Effector memory CD8-positive, alpha-beta T cell (primary cell): Measurements from ENCODE around the gene MYL6B.
"Not testable (repeated sequence)": the region's sequence is repeated elsewhere in the genome, so short reads cannot be mapped to it uniquely, and the experiment has no call there.

Experiments used
- ATAC-seq: fragments of 150-1000 bp; cut with Tn5 transposase; replicated peaks from 2 replicates; pipeline ENCODE4 v1.10.0; 2021; ENCODE audit warnings: mild to moderate bottlenecking, moderate library complexity
- DNase-seq, 3 experiments: peaks; one replicate each; pipeline ENCODE4 v3.0.0; 2021
- H3K27ac Mint-ChIP-seq, 2 donors: one replicate each; pipeline ENCODE4 v1.8.0; 2022; ENCODE audit warnings: mild to moderate bottlenecking in 2 of 2, mixed read lengths in 2 of 2, moderate library complexity in 2 of 2
- H3K27me3 Mint-ChIP-seq, 2 donors: one replicate each; pipeline ENCODE4 v1.8.0; 2022; ENCODE audit warnings: mixed read lengths in 2 of 2
- H3K36me3 Mint-ChIP-seq: one replicate; pipeline ENCODE4 v1.8.0; 2022; ENCODE audit warnings: mild to moderate bottlenecking, moderate library complexity, mixed read lengths; ENCODE audit not compliant: insufficient read depth
- H3K4me1 Mint-ChIP-seq, 2 donors: one replicate each; pipeline ENCODE4 v1.8.0; 2022; ENCODE audit warnings: low read depth in 2 of 2, mixed read lengths in 2 of 2
- H3K4me3 Mint-ChIP-seq, 2 donors: one replicate each; pipeline ENCODE4 v1.8.0; 2022; ENCODE audit warnings: mild to moderate bottlenecking in 2 of 2, mixed read lengths in 2 of 2, moderate library complexity in 2 of 2
- H3K9me3 Mint-ChIP-seq, 2 donors: one replicate each; pipeline ENCODE4 v1.8.0; 2022; ENCODE audit warnings: mixed read lengths in 2 of 2

MYL6B gene

DNA sequence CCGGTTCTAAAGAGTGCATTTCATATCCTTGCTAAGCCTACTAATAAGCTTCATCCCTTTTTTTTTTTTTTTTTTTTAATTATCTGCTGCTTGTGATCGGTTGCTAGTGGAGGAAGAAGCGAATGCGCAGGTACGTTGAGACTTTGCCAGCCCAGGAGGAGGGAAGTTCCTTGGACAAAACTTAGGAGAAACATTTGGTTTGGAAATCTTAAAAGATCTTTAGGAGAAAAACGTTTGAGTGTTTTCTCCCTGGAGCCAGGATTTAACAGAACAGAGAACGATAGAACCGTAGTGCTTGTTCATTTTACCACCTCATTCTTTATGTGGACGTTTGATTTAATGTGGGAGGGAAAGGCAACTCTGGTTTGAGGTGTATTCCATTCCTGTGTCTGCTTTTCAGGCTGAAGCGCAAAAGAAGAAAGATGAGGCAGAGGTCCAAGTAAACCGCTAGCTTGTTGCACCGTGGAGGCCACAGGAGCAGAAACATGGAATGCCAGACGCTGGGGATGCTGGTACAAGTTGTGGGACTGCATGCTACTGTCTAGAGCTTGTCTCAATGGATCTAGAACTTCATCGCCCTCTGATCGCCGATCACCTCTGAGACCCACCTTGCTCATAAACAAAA, 35.2 kb upstream of the MYL6B start:
- peak overlapping the region; percentile 98 to 99 for H3K27ac Mint-ChIP-seq
- H3K4me3 Mint-ChIP-seq, result peak overlapping the region; percentile 96 to 98
- not testable (repeated sequence) for ATAC-seq, H3K27me3 Mint-ChIP-seq, H3K9me3 Mint-ChIP-seq, DNase-seq
- peaks cover 25 to 34% of the 10 kb centered on the region in 2 donors for H3K4me1 Mint-ChIP-seq
- H3K36me3 Mint-ChIP-seq, result peaks cover 53% of the 10 kb centered on the region

DNA sequence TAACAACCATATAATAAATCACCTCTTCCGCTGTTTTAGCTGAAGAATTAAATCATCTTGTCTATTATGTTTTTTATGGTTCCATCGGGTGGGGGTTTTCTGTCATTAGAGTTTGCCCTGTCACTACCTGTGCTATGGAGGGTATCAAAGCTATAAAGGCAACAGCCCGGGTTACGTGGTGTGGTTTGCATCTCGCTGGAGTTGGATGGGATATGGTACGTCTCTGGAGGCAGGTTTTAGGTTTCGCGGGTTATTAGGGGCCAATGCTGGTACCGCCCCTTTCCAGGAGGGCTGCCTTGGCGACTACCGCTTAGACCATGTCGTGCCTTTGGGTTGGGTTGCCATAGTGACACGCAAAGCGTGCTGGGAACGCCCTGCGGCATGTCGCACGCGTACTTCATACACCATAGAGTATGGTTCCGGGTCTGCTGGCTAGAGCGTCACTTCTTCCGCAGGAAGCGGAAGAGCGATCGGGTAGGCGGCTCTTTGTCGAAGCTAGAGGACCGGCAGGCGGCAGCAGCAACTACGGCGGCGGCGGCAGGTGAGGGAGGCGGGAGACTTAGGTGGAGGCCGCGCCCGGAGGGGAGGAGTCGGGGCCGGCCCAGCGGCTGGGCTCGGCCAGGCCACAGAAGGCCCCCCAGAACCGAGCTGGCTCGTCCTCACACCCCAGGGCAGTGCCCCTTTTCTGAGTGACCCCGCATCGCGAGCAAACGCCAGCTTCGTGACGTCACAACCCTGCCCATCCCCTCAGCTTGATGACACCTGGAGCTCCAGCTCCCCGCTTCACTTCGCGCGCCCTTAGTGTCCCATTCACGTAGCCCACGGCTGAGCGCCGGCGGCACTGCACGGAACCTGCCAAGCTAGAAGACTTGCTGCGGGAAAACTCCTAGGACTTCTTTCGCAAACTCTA, 34.4 kb upstream of the MYL6B start, which contains the start of gene ZC3H10:
TSS of gene ZC3H10 (plus strand) at position 489 of the 910 bp plus-strand sequence. CDS start 2,297 bp downstream, outside the sequence.
- ATAC-seq (peak; percentile 80), DNase-seq (peak; percentile 96 to 97 (median 97))
- Mint-ChIP-seq H3K4me1 (peaks cover 25 to 34% of the 10 kb centered on the region in 2 donors), H3K4me3 (peak within 1 kb of the TSS; percentile 96 to 98), H3K27me3 (no peaks in the 10 kb centered on the region), H3K9me3 (no peaks in the 10 kb centered on the region), H3K27ac (peak within 1 kb of the TSS; percentile 98 to 99), H3K36me3 (peaks cover 52% of the 10 kb centered on the region)

DNA sequence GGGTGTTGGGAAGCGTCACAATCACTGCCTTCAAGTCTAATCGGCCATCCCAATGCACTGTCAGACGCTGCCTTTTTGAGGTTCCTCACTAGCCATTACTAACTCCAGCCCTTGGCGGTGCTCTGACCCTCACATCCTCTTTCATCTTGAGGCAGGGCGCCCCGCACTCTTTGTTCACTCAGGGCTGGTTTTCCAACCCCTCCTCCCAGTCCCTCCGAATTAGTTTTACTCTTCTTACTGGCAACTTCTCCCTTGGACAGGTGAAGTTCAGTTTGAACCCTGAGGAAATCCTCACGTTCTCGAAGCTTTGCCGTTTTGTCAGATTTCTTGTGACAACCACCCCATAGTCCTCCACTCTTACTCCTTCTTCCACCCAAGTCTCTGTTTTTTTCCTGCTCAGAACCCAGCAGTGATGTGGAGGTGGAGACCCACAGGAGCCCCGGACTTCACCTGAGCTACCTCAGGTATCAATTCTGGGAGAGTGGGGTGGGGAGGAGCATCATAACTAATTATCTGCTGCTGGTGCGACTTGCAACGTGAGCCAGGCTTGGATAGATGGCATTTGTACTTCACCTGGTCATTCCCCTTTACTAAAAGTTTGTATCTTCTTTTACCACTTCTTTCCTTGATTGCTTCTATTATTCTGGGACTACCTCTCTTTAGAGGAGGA, 33.6 kb upstream of the MYL6B start:
- no peak for ATAC-seq

DNA sequence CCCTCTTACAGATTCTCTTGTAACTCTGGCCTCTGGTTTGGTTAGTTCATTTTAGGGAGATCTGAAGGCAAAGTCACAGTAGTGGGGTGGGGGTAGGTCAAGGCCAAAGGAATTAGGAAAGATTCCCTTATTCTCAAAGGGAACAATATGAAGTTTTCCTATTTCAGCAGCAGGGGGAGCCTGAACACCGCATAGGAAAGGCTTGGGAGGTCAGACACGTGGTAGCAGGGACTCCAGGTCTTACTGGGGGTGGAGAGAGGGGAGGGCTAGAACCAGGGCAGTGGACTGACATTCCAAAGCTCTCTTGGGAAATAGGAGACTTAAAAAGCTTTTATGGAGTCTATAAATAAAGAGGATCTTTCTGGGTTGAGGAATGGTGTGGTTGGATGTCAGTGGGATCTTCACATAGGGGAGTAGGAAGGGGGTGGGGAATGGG, 33.0 kb upstream of the MYL6B start:
- Mint-ChIP-seq H3K4me3 (peak overlapping the region; percentile 96 to 98), H3K9me3 (no peaks in the 10 kb centered on the region), H3K27ac (peak overlapping the region; percentile 98 to 99), H3K27me3 (no peaks in the 10 kb centered on the region), H3K4me1 (peaks cover 32 to 38% of the 10 kb centered on the region in 2 donors), H3K36me3 (peaks cover 47% of the 10 kb centered on the region)
- DNase-seq, result peak; percentile 38 to 50 (median 48)
- no peak for ATAC-seq

More for the DNA sequence above, 33.6 kb upstream of the MYL6B start:
- Mint-ChIP-seq H3K27ac (peak overlapping the region; percentile 98 to 99), H3K9me3 (no peaks in the 10 kb centered on the region), H3K4me1 (peaks cover 28 to 36% of the 10 kb centered on the region in 2 donors), H3K36me3 (peaks cover 50% of the 10 kb centered on the region), H3K4me3 (peak overlapping the region; percentile 96 to 98), H3K27me3 (no peaks in the 10 kb centered on the region)
- DNase-seq, result no peak

DNA sequence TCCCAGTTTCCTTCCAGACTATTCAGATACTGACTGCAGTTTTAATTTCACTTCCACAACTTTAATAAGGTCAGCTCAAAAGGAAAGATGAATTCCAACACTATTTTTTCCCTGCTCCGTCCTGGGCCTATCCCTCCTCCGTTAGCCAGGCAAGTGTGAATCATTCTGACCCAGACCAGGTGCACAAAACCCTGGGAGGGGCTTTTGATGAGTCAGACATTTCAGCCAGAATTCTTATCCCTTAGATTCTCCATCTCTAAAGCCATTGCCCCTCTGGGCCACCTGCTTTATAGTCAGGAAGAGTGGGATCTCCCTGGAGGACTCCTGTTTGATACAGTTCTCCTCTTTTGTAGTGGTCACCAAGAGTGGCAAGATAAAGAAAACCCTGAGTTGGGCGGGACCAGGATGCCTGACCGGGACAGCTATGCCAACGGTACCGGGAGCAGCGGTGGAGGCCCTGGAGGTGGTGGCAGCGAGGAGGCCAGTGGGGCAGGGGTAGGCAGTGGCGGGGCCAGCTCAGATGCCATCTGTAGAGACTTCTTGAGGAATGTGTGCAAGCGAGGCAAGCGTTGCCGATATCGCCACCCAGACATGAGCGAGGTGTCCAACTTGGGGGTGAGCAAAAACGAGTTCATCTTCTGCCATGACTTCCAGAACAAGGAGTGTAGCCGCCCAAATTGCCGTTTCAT, 32.1 kb upstream of the MYL6B start:
- peak overlapping the region in 1 of 2 donors; percentile 99 for H3K27ac Mint-ChIP-seq
- peaks cover 44% of the 10 kb centered on the region for H3K36me3 Mint-ChIP-seq
- H3K9me3 Mint-ChIP-seq, result no peaks in the 10 kb centered on the region
- no peak for DNase-seq
- H3K27me3 Mint-ChIP-seq, result no peaks in the 10 kb centered on the region
- H3K4me1 Mint-ChIP-seq, result peaks cover 32 to 38% of the 10 kb centered on the region in 2 donors
- no peak overlapping the region for H3K4me3 Mint-ChIP-seq
- ATAC-seq, result no peak

DNA sequence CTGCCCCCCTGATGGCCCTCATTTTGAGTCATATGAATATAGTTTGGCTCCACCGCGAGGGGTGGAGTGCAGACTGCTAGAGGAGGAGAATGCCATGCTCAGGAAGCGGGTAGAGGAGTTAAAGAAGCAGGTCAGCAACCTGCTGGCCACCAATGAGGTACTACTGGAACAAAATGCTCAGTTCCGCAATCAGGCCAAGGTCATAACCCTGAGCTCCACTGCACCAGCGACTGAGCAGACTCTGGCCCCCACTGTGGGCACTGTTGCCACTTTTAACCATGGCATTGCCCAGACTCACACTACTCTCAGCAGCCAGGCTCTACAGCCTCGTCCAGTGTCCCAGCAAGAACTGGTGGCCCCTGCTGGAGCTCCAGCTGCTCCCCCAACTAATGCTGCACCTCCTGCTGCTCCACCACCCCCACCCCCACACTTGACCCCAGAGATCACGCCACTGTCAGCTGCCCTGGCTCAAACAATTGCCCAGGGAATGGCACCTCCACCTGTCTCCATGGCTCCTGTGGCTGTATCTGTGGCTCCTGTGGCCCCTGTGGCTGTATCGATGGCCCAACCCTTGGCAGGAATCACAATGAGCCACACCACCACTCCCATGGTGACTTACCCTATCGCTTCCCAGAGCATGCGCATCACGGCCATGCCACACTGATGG, 31.1 kb upstream of the MYL6B start:
- peak overlapping the region in 1 of 2 donors; percentile 6 for H3K27ac Mint-ChIP-seq
- peaks cover 36 to 41% of the 10 kb centered on the region in 2 donors for H3K4me1 Mint-ChIP-seq
- no peak for DNase-seq
- peaks cover 37% of the 10 kb centered on the region for H3K36me3 Mint-ChIP-seq
- no peaks in the 10 kb centered on the region for H3K27me3 Mint-ChIP-seq
- no peaks in the 10 kb centered on the region for H3K9me3 Mint-ChIP-seq
- H3K4me3 Mint-ChIP-seq, result no peak overlapping the region
- ATAC-seq, result no peak

DNA sequence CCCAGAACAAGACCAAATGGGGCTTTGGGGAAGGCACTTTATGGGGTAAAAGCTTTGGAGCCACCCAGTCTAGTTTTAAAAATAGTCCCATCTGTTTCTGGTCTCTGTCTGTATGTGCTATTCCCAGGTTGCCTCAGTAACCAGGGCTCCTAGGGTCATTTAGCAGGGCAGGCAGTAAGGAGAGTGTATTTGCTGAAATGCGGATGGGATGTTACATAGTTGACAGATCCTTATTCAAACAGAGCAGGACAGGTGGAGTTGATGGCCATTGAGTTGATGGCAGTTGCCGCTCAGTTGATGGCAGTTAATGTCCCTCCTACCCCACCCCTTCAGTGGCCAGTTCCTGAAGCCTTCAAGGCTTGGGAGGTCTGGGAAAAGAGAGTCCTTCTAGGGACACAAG, 29.8 kb upstream of the MYL6B start:
- ATAC-seq (no peak), DNase-seq (no peak)
- no peaks in the 10 kb centered on the region for H3K9me3 Mint-ChIP-seq
- peaks cover 27% of the 10 kb centered on the region for H3K36me3 Mint-ChIP-seq
- H3K27ac Mint-ChIP-seq, result peak overlapping the region in 1 of 2 donors; percentile 6
- H3K27me3 Mint-ChIP-seq, result no peaks in the 10 kb centered on the region
- no peak overlapping the region for H3K4me3 Mint-ChIP-seq
- peaks cover 41 to 42% of the 10 kb centered on the region in 2 donors for H3K4me1 Mint-ChIP-seq

DNA sequence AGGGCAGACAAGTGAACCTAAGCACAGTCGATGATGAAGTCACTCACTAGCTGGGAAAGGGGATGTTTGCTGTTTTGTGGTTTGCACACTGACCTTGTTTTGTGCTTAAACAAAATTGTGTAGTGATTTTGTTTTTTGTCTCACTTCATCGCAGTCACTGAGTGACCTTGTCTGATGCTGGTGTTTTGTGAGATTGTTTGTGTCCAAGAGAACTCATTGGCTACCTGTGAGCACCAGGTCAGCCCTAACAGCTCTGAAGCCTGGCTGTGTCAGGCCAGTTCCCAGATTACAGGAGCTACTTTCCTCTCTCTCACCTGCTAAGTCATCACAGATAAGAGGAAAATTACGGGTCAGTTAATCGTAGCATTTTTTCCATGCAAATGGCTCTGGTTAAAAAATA, 28.3 kb upstream of the MYL6B start:
- no peaks in the 10 kb centered on the region for H3K9me3 Mint-ChIP-seq
- ATAC-seq (no peak), DNase-seq (no peak)
- no peak overlapping the region for H3K4me3 Mint-ChIP-seq
- H3K27ac Mint-ChIP-seq, result peak overlapping the region; percentile 71 to 86
- peaks cover 30% of the 10 kb centered on the region for H3K36me3 Mint-ChIP-seq
- no peaks in the 10 kb centered on the region for H3K27me3 Mint-ChIP-seq
- peaks cover 38 to 39% of the 10 kb centered on the region in 2 donors for H3K4me1 Mint-ChIP-seq

DNA sequence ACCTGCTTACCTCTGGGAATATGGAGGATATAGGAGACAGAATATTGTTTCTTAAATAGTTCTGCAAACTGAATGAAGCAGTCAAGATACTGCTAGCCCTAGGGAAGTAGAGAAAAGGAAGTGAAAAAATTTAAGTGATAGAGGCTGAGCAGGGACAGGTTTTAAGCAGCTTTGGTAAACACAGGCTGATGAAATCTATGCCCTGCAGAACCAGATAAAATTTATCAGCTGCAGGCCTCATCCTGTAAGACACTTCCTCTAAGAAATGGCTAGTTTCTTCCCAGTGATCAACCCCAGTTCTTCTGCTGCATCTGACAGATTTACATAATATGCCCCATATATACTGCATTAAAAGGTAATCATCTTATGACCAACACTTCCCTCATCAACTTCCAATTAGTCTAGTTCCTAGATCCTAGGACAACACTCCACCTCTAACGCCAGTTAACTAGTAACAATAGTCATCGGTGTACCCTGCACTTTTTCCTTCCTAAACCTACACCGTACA, 25.6 kb upstream of the MYL6B start:
- Mint-ChIP-seq H3K9me3 (no peaks in the 10 kb centered on the region), H3K27ac (peak overlapping the region; percentile 97 to 98), H3K27me3 (no peaks in the 10 kb centered on the region), H3K36me3 (peaks cover 51% of the 10 kb centered on the region), H3K4me1 (peaks cover 52 to 53% of the 10 kb centered on the region in 2 donors), H3K4me3 (peak overlapping the region; percentile 98 to 99)
- no peak for DNase-seq
- ATAC-seq, result no peak

DNA sequence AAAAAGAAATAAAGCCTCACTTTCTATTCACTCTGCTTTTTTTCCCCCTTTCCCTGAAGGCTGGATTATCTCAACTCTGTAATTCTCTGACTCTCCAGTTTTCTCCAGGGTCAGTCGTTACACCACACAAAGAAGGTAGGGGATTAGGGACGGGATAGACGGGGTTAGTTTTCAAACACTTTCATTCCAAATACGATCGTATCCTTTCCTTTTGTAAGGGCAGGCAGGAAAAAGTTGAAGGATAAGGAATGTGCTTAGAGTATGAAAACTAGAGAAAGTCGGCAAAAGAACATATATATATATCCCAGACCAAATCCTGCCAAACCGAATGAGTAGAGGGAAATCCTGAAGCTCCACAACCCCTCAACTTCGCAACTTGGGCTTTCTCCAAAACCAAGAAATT, 24.9 kb upstream of the MYL6B start:
- H3K36me3 Mint-ChIP-seq, result peaks cover 53% of the 10 kb centered on the region
- no peaks in the 10 kb centered on the region for H3K9me3 Mint-ChIP-seq
- no peaks in the 10 kb centered on the region for H3K27me3 Mint-ChIP-seq
- peak overlapping the region; percentile 98 to 99 for H3K4me3 Mint-ChIP-seq
- DNase-seq, result no peak
- ATAC-seq, result no peak
- peak overlapping the region; percentile 97 to 98 for H3K27ac Mint-ChIP-seq
- H3K4me1 Mint-ChIP-seq, result peaks cover 52 to 59% of the 10 kb centered on the region in 2 donors

DNA sequence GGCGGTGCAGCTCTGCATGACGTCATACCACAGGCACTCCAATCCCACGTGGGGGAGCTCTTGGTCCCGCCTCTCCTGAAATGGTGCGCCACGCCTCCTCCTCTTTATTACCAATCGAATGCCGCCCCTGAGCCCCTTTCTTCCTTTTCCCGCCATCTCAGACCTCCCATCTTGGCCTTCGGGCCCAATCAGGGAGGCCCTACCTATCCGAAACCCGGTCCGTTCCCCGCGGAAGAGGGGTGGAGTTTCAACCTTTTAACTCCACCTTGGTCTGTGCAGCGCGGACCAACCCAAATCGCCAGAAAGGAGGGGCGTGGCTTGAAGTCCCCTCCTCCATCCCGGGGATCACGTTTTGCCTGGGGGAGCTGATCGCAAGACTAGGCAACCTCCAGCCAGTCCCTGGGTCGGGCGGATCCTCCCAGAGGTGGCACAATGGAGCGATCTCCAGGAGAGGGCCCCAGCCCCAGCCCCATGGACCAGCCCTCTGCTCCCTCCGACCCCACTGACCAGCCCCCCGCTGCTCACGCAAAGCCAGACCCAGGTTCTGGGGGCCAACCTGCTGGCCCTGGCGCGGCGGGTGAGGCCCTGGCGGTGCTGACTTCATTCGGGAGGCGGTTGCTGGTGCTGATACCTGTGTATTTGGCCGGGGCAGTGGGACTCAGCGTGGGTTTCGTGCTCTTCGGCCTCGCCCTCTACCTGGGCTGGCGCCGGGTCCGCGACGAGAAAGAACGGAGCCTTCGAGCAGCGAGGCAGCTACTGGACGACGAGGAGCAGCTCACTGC, 24.3 kb upstream of the MYL6B start, which contains the start of gene ESYT1:
TSS of gene ESYT1 (plus strand) at position 380 of the 782 bp plus-strand sequence. CDS start at position 433, 53 bp downstream.
- peaks cover 55% of the 10 kb centered on the region for H3K36me3 Mint-ChIP-seq
- ATAC-seq, result peak; percentile 84

More for the DNA sequence above, 24.3 kb upstream of the MYL6B start, which contains the start of gene ESYT1:
- peak within 1 kb of the TSS; percentile 98 to 99 for H3K4me3 Mint-ChIP-seq
- DNase-seq, result peak; percentile 94 to 97 (median 95)
- no peaks in the 10 kb centered on the region for H3K27me3 Mint-ChIP-seq
- peak within 1 kb of the TSS; percentile 97 to 98 for H3K27ac Mint-ChIP-seq
- peaks cover 52 to 60% of the 10 kb centered on the region in 2 donors for H3K4me1 Mint-ChIP-seq
- no peaks in the 10 kb centered on the region for H3K9me3 Mint-ChIP-seq
